OCI-LY7 (cell line): ENCODE results near the gene ZKSCAN5. TPM values are rescaled to one million over a fixed set of nuclear protein-coding genes. Genes with fewer than 3 reads are reported as not detected.

Source experiments
- BruUV-seq: library from RNA; stranded (reverse); fragments of 400-500 nt; replicated peaks from 2 replicates; lab custom pipeline; 2021; lab: Mats Ljungman, UMichigan
- CTCF ChIA-PET: fragments of 300-600 bp; sonication (Branson Sonifier 250); formaldehyde crosslinking; loops from one replicate; lab custom pipeline; 2022; ENCODE audit warnings: antibody characterized with exemption; ENCODE audit not compliant: unreplicated experiment; lab: Charles Lee
- POLR2A ChIA-PET: fragments of 300-600 bp; sonication (Branson Sonifier 250); formaldehyde crosslinking; loops from one replicate; lab custom pipeline; 2022; ENCODE audit warnings: antibody characterized with exemption; lab: Charles Lee
- DNase-seq: peaks from one replicate; pipeline ENCODE4 v3.0.0-alpha.2; 2015; ENCODE audit warnings: low spot score
- H2AFZ ChIP-seq: fragments of 200-600 bp; sonication (generic), shearing (Covaris generic); 2 replicates; pipeline ENCODE4 v1.6.1; 2014; ENCODE audit warnings: mild to moderate bottlenecking, antibody characterized with exemption, low read length, moderate library complexity
- H3K27ac ChIP-seq: fragments of 200-600 bp; sonication (generic); 2 replicates; pipeline ENCODE4 v1.5.1; 2014; ENCODE audit warnings: mixed run types, low read depth, mild to moderate bottlenecking, moderate library complexity, low read length, inconsistent platforms; ENCODE audit not compliant: poor library complexity, severe bottlenecking
- H3K36me3 ChIP-seq: fragments of 200-600 bp; sonication (generic); 2 replicates; pipeline ENCODE4 v1.6.1; 2014; ENCODE audit warnings: mild to moderate bottlenecking, antibody characterized with exemption, low read length, moderate library complexity, mixed read lengths; ENCODE audit not compliant: insufficient read depth
- H3K4me1 ChIP-seq: fragments of 200-600 bp; sonication (generic); 2 replicates; pipeline ENCODE4 v1.5.1; 2014; ENCODE audit warnings: mild to moderate bottlenecking, low read length; ENCODE audit not compliant: insufficient read depth, poor library complexity, severe bottlenecking
- H3K4me2 ChIP-seq: fragments of 200-600 bp; sonication (generic); 2 replicates; pipeline ENCODE4 v1.6.1; 2014; ENCODE audit warnings: mild to moderate bottlenecking, low read length
- H3K4me3 ChIP-seq: fragments of 200-600 bp; sonication (generic); 2 replicates; pipeline ENCODE4 v1.5.1; 2014; ENCODE audit warnings: mild to moderate bottlenecking, low read depth, low read length; ENCODE audit not compliant: poor library complexity, severe bottlenecking
- H3K79me2 ChIP-seq: fragments of 200-600 bp; sonication (generic); 2 replicates; pipeline ENCODE4 v1.6.1; 2016; ENCODE audit warnings: low read depth, mild to moderate bottlenecking, low read length, moderate library complexity, mixed read lengths; ENCODE audit not compliant: insufficient read depth
- H3K9me2 ChIP-seq: fragments of 200-600 bp; sonication (generic); 2 replicates; pipeline ENCODE4 v1.6.1; 2016; ENCODE audit warnings: mild to moderate bottlenecking, low read length, mixed read lengths; ENCODE audit not compliant: insufficient read depth
- H3K9me3 ChIP-seq: fragments of 200-600 bp; sonication (generic); 2 replicates; pipeline ENCODE4 v1.6.1; 2014; ENCODE audit warnings: mild to moderate bottlenecking, mixed run types, low read length, mixed read lengths
- H4K20me1 ChIP-seq: fragments of 200-600 bp; sonication (generic); 2 replicates; pipeline ENCODE4 v1.6.1; 2014; ENCODE audit warnings: mild to moderate bottlenecking, antibody characterized with exemption, low read length, moderate library complexity, mixed read lengths; ENCODE audit not compliant: insufficient read depth
- CTCF ChIP-seq: fragments of 200-600 bp; sonication (generic); conservative IDR thresholded peaks from 2 replicates; pipeline ENCODE4 v1.5.1; 2014; ENCODE audit warnings: mild to moderate bottlenecking, antibody characterized with exemption, low read length, moderate library complexity, mixed read lengths
- EZH2phosphoT487 ChIP-seq: fragments of 200-600 bp; sonication (generic); IDR thresholded peaks from 2 replicates; pipeline ENCODE4 v1.6.1; 2018; ENCODE audit warnings: low read depth, borderline replicate concordance, mild to moderate bottlenecking, mixed run types, antibody characterized with exemption, low read length, moderate library complexity, mixed read lengths
- intact Hi-C: fragments of 100-400 bp; cut with micrococcal nuclease; formaldehyde crosslinking; loops from one replicate; pipeline ENCODE4 v1.10.0; 2022; ENCODE audit not compliant: unreplicated experiment
- total RNA-seq, 2 experiments: library from RNA; depleted of rRNA in 1 of 2; stranded (reverse); fragments of >200 nt in 1 of 2; shearing (Covaris generic) in 1 of 2; gene quantifications; 2 replicates each; pipeline ENCODE4 v1.2.3, GENCODE V29; 2014 to 2022

ZKSCAN5 gene
- total RNA-seq, 2 experiments from 2014 or later = 12.2 to 14.5 TPM

- peaks cover 37% of the 10 kb centered on the region for H3K36me3 ChIP-seq
- DNase-seq = no peak
- peaks cover 23% of the 10 kb centered on the region for H3K4me1 ChIP-seq
- ChIA-PET POLR2A (interaction anchor here (0.6 to 1.6 kb wide), 9 partner anchors 9 to 453 kb away, joined by 3 to 7 read pairs (median 4); partner anchors contain the start of genes BUD31, PDAP1, ZKSCAN5 and ZNF394), CTCF (no interaction called here)
- TF ChIP-seq CTCF (no peak), EZH2phosphoT487 (no peak)
- no peaks in the 10 kb centered on the region for H3K9me2 ChIP-seq
- BruUV-seq = TSS peak; percentile 71
- intact Hi-C loops = no loop called here
- 0 out of 2 replicates have a peak, but pooled peaks cover 4% of the 10 kb centered on the region for H3K9me3 ChIP-seq
- peak overlapping the region; percentile 92 for H3K4me2 ChIP-seq
- H4K20me1 ChIP-seq = no peaks in the 10 kb centered on the region
- H2AFZ ChIP-seq = peak overlapping the region; percentile 89; the same call in 1 of the 2 replicates
- peak overlapping the region; percentile 54 for H3K27ac ChIP-seq
- peaks cover 54% of the 10 kb centered on the region for H3K79me2 ChIP-seq
- peak overlapping the region; percentile 83 for H3K4me3 ChIP-seq
Measured at GRCh38 chr7:99465421-99465768, 39.1 kb upstream of the ZKSCAN5 start.

DNA sequence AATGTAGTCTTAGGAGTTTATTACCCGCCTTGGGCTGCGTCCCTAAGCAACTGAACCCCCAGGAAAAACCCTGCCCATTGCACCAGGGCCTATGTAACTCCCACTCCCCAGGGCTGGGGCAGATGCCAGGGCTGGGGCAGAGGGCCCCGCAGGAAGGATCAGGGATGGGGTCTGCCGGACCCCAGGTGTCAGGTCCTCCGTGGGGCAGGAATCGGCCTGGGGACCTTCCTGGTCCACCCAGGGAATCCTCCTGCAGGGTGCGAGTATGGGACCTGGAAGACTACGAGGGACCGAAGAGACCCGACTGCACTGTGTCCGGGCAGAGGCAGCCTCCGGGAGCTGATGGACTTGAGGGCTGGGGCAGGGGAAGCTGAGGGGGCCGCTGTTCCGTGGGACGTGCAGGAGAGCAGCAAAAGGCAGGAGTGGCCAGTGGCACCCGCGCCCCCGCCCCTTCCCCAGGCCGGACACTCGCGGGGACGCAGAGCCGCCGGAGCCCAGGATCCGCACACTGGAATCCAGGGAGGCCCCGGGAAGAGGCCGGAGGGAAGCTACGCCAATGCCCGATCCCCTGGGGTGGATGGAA lies 36.0 kb upstream of the ZKSCAN5 start:
- no peak overlapping the region for H3K4me2 ChIP-seq
- no peaks in the 10 kb centered on the region for H3K9me2 ChIP-seq
- POLR2A ChIA-PET = interaction anchor here (0.6 kb wide), 1 partner anchor 77 kb away, joined by 4 read pairs; no protein-coding TSS in a partner anchor
- no peak overlapping the region for H3K4me3 ChIP-seq
- no peaks in the 10 kb centered on the region for H3K9me3 ChIP-seq
- peaks cover 18% of the 10 kb centered on the region for H3K4me1 ChIP-seq
- no peaks in the 10 kb centered on the region for H4K20me1 ChIP-seq
- H2AFZ ChIP-seq = no peak overlapping the region
- H3K79me2 ChIP-seq = peaks cover 31% of the 10 kb centered on the region
- H3K36me3 ChIP-seq = peaks cover 8% of the 10 kb centered on the region
- H3K27ac ChIP-seq = no peak overlapping the region
- TF ChIP-seq CTCF (no peak), EZH2phosphoT487 (no peak)
- DNase-seq = no peak
- BruUV-seq = no TSS peak
- CTCF ChIA-PET = no interaction called here
- intact Hi-C loops = no loop called here

DNA sequence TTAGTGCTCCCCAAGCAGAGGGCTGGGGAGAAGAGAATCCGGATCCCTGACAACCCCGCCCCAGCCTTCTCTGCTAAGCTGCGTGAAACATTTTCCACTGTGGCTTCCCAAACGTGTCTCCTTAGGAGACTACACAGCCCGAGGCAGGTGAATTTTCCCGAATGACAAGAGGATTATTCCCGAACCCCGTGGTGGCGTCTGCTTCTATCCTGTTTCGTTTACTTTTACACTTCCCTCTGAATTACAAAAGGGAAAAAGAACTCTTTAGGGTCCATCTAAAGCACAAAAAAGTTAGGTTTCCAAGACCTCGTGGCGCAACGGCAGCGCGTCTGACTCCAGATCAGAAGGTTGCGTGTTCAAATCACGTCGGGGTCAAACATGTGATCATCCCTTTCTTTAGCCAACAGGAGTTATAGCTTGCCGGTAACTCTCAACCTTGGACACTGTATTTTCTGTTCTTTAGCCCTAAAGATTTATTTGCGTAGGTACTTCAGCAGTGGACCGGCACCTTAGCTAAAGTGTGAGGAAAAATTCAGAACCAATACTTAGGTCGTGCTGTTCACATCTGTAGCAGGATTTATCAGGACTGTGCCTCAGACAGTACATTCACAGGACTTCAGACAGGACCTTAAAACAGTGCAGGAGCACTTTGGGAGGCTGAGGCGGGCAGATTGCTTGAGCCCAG lies 34.9 kb upstream of the ZKSCAN5 start:
- TF ChIP-seq CTCF (no peak), EZH2phosphoT487 (no peak)
- BruUV-seq = no TSS peak
- Histone ChIP-seq H4K20me1 (no peaks in the 10 kb centered on the region), H3K36me3 (no peaks in the 10 kb centered on the region), H3K79me2 (peaks cover 31% of the 10 kb centered on the region), H2AFZ (no peak overlapping the region), H3K4me3 (no peak overlapping the region), H3K27ac (no peak overlapping the region), H3K4me2 (no peak overlapping the region), H3K4me1 (peaks cover 19% of the 10 kb centered on the region), H3K9me3 (no peaks in the 10 kb centered on the region), H3K9me2 (no peaks in the 10 kb centered on the region)
- CTCF ChIA-PET = no interaction called here
- POLR2A ChIA-PET = no interaction called here
- DNase-seq = no peak
- intact Hi-C loops = no loop called here
